G401.6 (cell line): Measurements from ENCODE around the gene STRN3.
"Not testable (repeated sequence)": the region's sequence is repeated elsewhere in the genome, so short reads cannot be mapped to it uniquely, and the experiment has no call there.

Experiments used
- FAIRE-seq: peaks from 2 replicates; lab custom pipeline; 2012; peaks lifted over from hg19 to GRCh38; lab: Jason Lieb, UNC

Gene STRN3

GRCh38 chr14:31026077-31026449, at the start of gene STRN3:
STRN3 (minus strand) TSS chr14:31026379; CDS start chr14:31026185, 194 bp downstream.
- no peak for FAIRE-seq

GRCh38 chr14:31075144-31075543, 49.0 kb upstream of the STRN3 start:
- FAIRE-seq = no peak

DNA sequence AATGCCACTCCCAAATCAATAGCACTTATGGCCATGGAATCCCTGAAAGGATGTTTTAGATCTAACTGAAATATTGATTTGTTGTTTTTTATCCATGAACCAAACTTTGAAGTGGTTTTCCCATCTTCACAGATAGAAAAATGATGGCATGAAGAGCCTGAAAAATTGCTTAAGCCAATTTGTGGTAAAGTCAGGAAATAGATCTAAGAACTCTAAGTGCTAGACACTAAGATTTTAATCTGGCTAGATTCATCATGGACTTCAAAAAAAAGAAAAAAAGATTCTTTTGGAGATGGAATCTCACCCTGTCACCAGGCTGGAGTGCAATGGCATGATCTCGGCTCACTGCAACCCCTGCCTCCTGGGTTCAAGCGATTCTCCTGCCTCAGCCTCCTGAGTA, 45.0 kb upstream of the STRN3 start:
- FAIRE-seq = no peak

DNA sequence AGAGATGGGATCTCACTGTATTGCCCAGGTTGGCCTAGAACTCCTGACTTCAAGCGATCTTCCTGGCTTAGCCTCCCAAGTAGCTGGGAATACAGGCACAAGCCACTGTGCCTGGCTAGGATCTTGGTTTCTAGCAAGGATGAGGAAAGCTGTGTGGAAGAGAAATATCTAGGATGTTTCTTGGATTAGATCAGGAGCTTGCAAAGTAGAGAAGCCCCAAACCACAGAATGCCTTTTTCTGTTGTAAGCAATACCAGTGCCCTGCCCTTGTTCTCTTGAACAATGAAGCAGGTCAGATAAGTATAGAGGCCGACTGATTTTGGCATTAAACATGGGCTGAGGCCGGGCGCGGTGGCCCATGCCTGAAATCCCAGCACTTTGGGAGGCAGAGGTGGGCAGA, 44.3 kb upstream of the STRN3 start:
- no peak for FAIRE-seq

DNA sequence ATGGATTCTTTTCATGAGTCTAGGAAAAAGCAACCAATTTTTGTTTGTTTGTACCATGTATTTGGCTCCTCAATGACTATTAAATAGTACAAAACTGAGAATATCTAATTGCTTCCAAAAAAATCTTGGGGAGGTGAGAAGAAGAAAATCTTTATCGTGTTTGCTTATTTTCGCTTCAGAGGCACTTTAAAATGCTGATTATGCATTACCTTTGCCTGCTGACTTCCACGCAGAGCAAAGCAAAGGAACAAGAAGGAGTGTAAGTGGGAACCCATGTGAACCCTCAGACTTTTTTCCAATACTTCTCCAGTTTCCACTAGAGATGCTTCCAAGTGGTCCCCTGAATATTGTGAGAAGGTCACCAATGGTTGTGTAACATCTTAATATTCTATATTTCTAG, 43.2 kb upstream of the STRN3 start:
- FAIRE-seq = no peak

GRCh38 chr14:31068235-31068634, 42.1 kb upstream of the STRN3 start:
- no peak for FAIRE-seq

GRCh38 chr14:31062908-31063307, 36.7 kb upstream of the STRN3 start:
- not testable (repeated sequence) for FAIRE-seq

GRCh38 chr14:31060253-31060875, 34.2 kb upstream of the STRN3 start:
- FAIRE-seq = no peak

GRCh38 chr14:31059152-31059924, 33.2 kb upstream of the STRN3 start:
- FAIRE-seq = no peak

GRCh38 chr14:31057701-31058364, 31.7 kb upstream of the STRN3 start:
- FAIRE-seq = no peak

DNA sequence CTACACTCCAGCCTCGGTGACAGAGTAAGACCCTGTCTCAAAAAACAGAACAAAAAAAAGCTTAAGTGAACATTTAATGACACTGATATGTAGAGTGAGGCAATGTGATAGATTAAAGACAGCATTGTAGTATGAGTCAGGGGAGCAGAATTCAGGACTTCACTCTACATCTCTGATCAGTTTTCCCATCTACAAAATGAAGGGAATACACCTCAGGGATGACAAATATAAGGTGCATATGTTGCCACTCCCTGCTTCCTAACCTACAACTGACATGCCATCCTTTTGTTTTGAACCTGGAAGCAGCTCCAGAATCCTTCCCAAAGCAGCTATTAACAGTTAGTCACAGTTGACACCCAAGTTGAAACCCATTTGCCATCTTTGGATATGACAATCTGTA, 30.9 kb upstream of the STRN3 start:
- FAIRE-seq = no peak

- not testable (repeated sequence) for FAIRE-seq
Observed at GRCh38 chr14:31052905-31053586, 26.9 kb upstream of the STRN3 start.

DNA sequence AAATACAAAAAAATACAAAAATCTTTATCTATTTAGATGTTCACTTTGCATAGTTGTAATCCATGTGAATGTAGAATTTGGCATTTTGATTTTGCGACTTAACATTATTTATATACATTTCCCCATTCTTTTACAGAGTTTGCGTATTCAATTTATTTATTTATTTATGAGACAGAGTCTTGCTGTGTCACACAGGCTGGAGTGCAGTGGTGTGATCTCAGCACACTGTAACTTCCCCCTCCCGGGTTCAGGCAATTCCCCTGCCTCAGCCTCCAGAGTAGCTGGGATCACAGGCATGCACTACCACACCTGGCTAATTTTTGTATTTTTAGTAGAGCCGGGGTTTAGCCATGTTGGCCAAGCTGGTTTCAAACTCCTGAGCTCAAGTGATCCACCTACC, 25.3 kb upstream of the STRN3 start:
- no peak for FAIRE-seq

GRCh38 chr14:31051023-31051422, 24.8 kb upstream of the STRN3 start:
- FAIRE-seq = no peak

DNA sequence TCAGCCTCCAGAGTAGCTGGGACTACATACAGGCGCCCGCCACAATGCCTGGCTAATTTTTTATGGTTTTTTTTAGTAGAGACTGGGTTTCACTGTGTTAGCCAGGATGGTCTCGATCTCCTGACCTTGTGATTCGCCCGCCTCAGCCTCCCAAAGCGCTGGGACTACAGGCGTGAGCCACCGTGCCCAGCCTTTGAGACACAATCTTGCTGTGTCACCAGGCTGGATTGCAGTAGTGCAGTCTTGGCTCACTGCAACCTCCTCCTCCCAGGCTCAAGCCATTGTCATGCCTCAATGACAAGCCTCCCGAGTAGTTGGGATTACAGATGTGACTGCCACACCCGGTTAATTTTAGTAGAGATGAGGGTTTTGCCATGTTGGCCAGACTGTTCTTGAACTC, 21.3 kb upstream of the STRN3 start:
- no peak for FAIRE-seq

GRCh38 chr14:31045501-31046080, 19.4 kb upstream of the STRN3 start:
- no peak for FAIRE-seq

DNA sequence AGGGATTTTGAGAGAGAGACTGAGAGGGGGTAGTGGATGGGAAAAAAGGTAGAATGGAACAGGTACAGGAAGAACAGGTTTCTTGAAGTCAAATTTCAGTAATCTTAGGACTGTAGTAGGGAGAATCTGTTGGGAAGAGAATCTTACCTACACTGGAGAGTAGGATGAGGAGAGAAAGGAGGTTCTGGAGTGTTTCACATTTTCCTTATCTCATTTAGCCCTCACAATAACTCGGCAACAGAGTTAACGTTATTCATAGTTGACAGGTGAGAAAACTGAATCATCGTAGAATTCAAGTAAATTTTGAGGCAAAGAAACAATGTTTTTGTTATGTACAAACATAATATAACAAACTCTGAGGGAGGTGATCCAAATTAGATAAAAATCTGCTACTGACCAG, 17.2 kb upstream of the STRN3 start:
- FAIRE-seq = no peak

GRCh38 chr14:31042893-31043292, 16.7 kb upstream of the STRN3 start:
- FAIRE-seq = not testable (repeated sequence)

GRCh38 chr14:31042300-31042699, 16.1 kb upstream of the STRN3 start:
- no peak for FAIRE-seq

DNA sequence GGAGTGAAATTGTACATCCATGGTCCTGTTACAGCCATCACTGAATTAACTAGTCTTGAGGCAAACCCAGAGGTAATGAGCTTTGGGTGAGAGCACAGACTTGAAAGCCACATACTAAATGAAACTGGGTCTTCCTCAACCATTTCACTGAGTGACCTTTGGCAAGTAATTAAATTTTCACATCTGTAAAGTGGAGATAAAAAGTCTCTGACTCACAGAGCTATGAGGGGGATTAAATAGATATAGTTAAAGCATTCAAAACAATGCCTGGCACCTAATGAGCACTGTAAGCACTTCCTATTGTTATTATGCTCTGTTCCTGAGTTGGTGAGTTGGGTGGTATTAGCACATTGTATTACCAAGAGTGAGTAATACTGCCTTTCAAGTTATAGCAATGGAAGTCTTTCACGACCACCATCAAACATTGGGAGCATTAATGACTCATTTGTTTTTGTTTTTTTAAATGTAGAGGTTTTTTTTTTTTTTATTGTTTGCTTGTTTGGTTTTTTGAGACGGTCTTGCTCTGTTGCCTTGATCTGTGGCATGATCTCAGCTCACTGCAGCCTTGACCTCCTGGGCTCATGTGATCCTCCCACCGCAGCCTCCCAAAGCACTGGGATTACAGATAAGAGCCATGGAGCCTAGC, 12.5 kb upstream of the STRN3 start:
- no peak for FAIRE-seq

DNA sequence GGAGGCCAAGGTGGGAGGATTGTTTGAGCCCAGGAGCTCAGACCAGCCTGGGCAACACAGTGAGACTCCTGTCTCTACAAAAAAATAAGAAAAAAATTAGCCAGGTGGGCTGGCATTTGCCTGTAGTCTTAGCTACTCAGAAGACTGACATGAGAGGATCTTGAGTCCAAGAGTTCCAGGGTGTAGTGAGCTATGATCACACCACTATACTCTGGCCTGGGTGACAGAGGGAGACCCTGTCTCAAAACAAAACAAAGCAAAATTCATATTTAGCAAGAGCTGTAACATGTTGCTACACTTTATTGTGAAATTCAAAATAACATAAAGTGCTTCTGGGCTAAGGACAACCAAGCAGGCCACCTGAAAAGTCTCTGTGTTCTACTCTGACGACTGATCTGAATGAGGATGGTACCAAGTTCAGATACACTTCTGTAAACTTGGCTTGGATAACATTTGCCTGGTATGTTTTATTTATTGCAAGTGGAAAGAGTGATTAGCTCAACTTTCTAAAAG, 11.6 kb upstream of the STRN3 start:
- FAIRE-seq = no peak

GRCh38 chr14:31036552-31036951, 10.4 kb upstream of the STRN3 start:
- no peak for FAIRE-seq
